Esophagus squamous epithelium (tissue), 4 donors: ENCODE measurements around the gene TBC1D5.

ENCODE experiments used
- CTCF ChIP-seq, 6 experiments: fragments of 450-650 bp in 4 of 6; fragments of 200-600 bp in 2 of 6; sonication (generic) in 2 of 6; IDR thresholded peaks; one replicate each; pipeline ENCODE4 v1.5.1; 2016 to 2019; ENCODE audit warnings: antibody characterized with exemption in 6 of 6, mild to moderate bottlenecking in 4 of 6, moderate library complexity in 4 of 6
- POLR2A ChIP-seq, 4 donors: fragments of 450-650 bp; IDR thresholded peaks; one replicate each; pipeline ENCODE4 v1.6.1; 2017; ENCODE audit warnings: antibody characterized with exemption in 4 of 4, mild to moderate bottlenecking in 4 of 4, moderate library complexity in 3 of 4

- no peak for TF ChIP-seq CTCF (IDR thresholded peaks at IDR 0.05)
- TF ChIP-seq POLR2A (IDR thresholded peaks at IDR 0.05), result no peak
These were observed 299.3 kb downstream of the TBC1D5 start for GRCh38 chr3:17443142-17443541.
